Tibial nerve (tissue), 4 donors: ENCODE measurements around the gene MDK.

Experiments
- CTCF ChIP-seq, 5 experiments: fragments of 200-600 bp in 3 of 5; fragments of 450-650 bp in 2 of 5; sonication (generic) in 3 of 5; IDR thresholded peaks; one replicate each; pipeline ENCODE4 v1.5.1; 2016 to 2019; ENCODE audit warnings: antibody characterized with exemption in 5 of 5, mild to moderate bottlenecking in 3 of 5, moderate library complexity in 2 of 5
- EP300 ChIP-seq, 2 donors: sonication (generic); formaldehyde crosslinking; IDR thresholded peaks; one replicate each; pipeline ENCODE4 v1.6.1; 2017; ENCODE audit warnings: antibody characterized with exemption in 2 of 2, mild to moderate bottlenecking in 1 of 2
- POLR2A ChIP-seq, 2 donors: fragments of 450-650 bp; IDR thresholded peaks; one replicate each; pipeline ENCODE4 v1.6.1; 2017; ENCODE audit warnings: antibody characterized with exemption in 2 of 2, mild to moderate bottlenecking in 2 of 2, moderate library complexity in 2 of 2

GRCh38 chr11:46357483-46357936, 24.0 kb upstream of the MDK start:
- TF ChIP-seq CTCF (IDR thresholded peaks at IDR 0.05) (no peak), EP300 (IDR thresholded peaks at IDR 0.05) (no peak), POLR2A (IDR thresholded peaks at IDR 0.05) (no peak)
